Gastroesophageal sphincter (tissue), 3 donors: ENCODE data around the gene RDH12.

Source experiments
- POLR2A ChIP-seq, 2 donors: fragments of 450-650 bp; IDR thresholded peaks; one replicate each; pipeline ENCODE4 v1.6.1; 2017; ENCODE audit warnings: antibody characterized with exemption in 2 of 2, mild to moderate bottlenecking in 2 of 2, moderate library complexity in 1 of 2
- POLR2AphosphoS5 ChIP-seq: sonication (generic); formaldehyde crosslinking; IDR thresholded peaks from one replicate; pipeline ENCODE4 v1.6.1; 2017; ENCODE audit warnings: antibody characterized with exemption
- TF ChIP-seq, protein P1 (sequence below), 4 experiments: fragments of 200-600 bp in 2 of 4; fragments of 450-650 bp in 2 of 4; sonication (generic) in 1 of 4; IDR thresholded peaks; one replicate each; pipeline ENCODE4 v1.5.1; 2017 to 2019; ENCODE audit warnings: antibody characterized with exemption in 4 of 4, mild to moderate bottlenecking in 2 of 4, moderate library complexity in 2 of 4

DNA sequence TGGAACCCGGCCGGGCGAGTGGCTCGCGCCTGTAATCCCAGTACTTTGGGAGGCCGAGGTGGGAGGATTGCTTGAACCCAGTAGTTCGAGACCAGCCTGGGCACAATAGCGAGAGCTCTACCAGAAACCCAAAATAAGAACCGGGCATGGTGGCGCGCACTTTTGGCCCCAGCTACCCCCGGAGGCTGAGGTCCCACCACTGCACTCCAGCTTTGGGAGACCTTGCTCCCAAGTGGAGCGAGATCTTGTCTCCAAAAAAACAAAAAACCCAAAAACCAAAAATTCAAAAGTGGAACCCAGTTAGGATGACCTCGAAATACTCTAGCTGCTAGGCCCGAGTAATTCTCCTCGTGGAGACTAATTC, 26.5 kb upstream of the RDH12 start:
- TF ChIP-seq, protein P1, sequence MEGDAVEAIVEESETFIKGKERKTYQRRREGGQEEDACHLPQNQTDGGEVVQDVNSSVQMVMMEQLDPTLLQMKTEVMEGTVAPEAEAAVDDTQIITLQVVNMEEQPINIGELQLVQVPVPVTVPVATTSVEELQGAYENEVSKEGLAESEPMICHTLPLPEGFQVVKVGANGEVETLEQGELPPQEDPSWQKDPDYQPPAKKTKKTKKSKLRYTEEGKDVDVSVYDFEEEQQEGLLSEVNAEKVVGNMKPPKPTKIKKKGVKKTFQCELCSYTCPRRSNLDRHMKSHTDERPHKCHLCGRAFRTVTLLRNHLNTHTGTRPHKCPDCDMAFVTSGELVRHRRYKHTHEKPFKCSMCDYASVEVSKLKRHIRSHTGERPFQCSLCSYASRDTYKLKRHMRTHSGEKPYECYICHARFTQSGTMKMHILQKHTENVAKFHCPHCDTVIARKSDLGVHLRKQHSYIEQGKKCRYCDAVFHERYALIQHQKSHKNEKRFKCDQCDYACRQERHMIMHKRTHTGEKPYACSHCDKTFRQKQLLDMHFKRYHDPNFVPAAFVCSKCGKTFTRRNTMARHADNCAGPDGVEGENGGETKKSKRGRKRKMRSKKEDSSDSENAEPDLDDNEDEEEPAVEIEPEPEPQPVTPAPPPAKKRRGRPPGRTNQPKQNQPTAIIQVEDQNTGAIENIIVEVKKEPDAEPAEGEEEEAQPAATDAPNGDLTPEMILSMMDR (IDR thresholded peaks at IDR 0.05): no peak
- TF ChIP-seq POLR2AphosphoS5 (no peak), POLR2A (IDR thresholded peaks at IDR 0.05) (no peak)
